GM19397 (cell line): ENCODE measurements around the gene DENND4C.
"Not testable (repeated sequence)": the region's sequence is repeated elsewhere in the genome, so short reads cannot be mapped to it uniquely, and the experiment has no call there.

Experiments
- ATAC-seq: cut with Tn5 transposase; IDR thresholded peaks from one replicate; pipeline ENCODE4 v1.9.1; 2021; ENCODE audit warnings: mild to moderate bottlenecking, moderate library complexity; ENCODE audit not compliant: unreplicated experiment

The DENND4C gene

DNA sequence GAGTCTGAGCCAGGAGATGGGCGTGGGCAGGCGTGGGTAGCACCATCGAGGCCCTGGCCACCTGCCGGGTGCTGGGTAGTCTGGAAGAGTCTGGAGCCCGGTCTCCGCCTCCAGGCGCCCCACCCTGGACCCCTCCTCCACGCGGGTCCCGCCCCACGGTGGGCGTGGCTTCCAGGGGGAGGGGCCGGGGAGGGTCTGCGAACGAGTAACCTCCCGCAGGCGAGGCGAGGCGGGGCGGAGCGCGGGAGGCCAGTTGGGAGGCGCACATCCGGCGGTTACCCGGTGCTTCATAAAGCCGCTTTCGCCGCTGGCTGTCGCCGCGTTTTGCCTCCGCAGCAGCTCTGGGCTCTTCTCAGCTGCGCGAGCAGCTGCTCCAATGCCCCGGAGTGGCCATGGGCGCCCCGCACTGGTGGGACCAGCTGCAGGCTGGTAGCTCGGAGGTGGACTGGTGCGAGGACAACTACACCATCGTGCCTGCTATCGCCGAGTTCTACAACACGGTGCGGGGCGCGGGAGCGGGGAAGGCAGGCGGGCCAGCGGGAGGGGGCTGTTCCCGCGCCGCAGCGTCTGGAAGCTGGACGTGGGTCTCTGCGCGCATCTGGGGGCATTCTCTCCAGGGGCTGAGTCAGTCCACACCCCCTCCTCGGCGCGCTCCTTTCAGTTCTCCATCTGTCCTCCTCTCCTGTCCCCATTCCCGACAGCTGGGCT is 178.4 kb downstream of the DENND4C start, which contains the start of gene ACER2:
ACER2 (plus strand) TSS at position 317 of the 708 bp plus-strand sequence; CDS start at position 393, 76 bp downstream.
- peak; percentile 97 for ATAC-seq

DNA sequence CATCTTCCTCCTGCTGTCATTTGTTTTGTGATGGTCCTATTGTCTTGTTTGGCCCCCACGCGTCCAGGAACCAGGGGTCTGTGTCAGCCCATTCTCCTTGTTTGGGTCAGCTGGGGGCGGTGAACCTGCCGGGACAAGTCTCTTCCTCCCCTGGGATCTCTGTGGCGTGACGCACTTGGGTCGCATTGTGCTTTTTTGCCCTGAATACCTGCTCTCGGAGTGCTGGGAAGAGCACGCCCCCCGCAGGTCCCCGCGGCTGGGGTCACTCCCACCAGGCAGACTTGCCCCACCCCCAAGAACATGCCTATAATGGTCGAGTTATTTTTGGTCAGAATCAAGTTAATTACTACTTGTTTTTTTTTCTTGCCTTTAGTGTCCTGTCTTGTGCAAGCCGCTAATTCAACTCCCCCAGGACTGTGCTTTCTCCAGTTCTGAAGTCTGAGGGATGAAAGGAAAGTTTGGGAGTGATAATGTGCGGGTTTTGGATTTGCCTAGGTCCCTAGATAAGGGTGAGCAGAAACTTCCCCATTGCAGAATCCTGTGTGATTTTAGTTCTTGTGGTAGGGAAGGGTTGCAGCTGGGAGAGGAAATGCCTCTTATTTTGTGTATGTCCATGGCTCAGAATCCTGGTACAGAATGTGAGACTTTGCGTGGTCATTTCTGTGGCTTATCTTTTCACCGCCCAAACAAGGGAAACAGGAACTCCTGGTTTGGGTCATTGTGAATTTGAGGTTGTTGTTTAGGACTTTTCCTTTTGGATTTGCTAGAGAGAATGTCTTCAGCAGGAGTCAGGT is 179.1 kb downstream of the DENND4C start:
- ATAC-seq: peak; percentile 3

GRCh38 chr9:19410195-19410503 is 179.7 kb downstream of the DENND4C start:
- ATAC-seq: no peak

- ATAC-seq: no peak
Measured at GRCh38 chr9:19410594-19410993, 180.1 kb downstream of the DENND4C start.

GRCh38 chr9:19411316-19411715 is 180.8 kb downstream of the DENND4C start:
- ATAC-seq: no peak

DNA sequence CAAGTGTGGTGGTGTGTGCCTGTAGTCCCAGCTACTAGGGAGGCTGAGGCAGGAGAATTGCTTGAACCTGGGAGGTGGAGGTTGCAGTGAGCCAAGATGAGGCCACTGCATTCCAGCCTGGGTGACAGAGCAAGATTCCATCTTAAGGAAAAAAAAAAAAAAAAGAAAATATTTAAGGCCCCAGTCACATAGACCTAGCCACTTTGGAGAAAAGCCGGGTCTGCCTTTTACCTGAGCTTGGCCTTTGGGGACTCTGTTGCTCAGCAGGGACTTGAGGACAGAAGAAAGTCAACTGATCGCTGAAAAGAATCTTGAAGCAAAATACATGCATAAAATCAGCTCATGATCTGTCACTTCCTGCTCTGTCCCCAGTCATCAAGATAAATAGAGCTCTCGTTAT is 183.0 kb downstream of the DENND4C start:
- ATAC-seq: not testable (repeated sequence)

DNA sequence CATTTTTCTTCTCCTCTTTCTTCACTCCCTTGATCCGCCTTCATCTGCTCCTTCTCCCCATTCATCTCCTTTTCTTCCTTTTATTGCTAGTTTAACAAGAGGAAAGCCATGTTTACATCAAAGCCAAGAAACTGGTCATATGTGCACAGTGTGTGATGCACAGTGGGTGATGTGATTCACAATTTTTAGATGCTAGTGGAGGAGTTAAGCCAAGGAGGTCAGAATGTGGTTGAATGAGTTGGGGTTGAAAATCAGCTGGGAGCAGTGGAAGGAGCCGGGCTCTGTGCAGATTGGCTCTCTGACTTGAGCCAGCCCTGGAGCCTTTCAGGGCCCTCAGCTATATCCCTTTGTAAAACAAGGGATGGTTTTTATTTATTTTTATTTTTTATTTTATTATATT is 185.7 kb downstream of the DENND4C start:
- ATAC-seq: no peak

DNA sequence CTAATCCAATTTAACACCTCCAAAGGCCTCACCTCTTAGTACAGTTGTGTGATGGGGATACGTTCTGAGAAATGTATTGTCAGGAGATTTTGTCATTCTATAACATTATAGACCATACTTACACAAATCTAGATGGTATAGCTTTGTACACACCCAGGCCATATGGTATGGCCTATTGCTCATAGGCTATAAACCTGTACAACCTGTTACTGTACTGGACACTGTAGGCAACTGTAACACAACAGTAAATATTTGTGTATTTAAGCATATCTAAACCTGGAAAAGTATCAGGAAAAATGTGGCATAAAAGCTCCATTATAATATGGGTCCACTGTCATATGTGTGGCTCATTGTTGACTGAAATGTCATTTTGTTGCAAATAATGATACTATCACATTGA is 190.4 kb downstream of the DENND4C start:
- ATAC-seq: no peak
